Measurements from ENCODE around the gene NTM.

Gene NTM

DNA sequence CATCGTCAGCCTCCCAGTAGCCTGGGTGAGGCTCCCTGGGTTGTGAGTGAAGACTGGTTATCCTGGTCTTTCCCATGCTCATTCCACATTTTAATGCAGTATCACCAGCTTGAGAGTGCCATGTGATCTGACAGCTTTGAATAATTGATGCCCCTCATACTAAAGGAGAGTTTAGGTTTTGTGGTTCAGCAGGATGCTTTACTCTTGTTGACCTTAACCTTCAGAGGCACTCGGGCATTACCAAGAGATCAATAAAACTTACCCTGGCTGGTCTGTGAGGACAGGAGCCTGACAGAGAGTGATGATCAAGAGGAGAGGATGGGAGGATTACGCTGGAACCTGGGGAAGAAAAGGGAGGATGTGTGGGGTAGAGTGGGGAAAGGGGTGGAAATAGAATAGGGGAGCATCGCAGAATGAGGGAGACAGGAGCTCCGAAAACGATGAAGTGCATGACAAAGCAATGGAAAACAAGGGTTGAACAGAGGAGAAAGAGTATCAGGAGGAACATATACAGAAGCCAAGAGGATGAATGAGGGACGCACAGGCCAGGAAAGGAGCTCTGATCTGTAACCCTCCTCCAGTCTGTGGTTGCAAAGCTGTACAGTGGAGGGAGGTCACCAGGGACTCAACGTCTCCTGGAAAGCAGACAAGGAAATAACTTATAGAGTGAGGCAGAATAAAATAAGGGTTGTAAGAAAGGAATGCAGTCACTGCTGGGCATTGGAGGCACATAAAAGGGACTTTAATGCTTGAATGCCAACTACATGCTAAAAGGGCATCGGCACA is 594.5 kb downstream of the NTM start:
- no peak for DNase-seq (ENCODE audit: low spot score)

DNA sequence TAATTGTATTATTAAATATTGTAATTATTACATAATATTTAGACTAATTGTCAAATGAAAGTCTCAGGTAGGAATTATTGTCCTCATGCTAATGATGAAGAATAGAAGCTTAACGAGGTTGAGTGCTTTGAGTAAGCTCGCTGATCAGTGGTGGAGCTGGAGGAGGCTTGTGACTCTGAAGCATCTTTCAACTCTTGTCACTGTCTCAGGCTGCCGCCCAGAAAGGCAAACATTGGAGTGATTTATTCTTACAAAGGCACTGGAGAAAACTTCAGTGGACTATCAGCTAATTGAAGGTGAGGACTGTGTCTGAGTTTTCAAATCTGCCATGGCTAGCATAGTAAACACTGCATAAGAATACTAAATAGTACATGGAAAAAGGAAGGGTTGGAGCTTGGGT is 595.1 kb downstream of the NTM start:
- no peak for DNase-seq (ENCODE audit: low spot score)

DNA sequence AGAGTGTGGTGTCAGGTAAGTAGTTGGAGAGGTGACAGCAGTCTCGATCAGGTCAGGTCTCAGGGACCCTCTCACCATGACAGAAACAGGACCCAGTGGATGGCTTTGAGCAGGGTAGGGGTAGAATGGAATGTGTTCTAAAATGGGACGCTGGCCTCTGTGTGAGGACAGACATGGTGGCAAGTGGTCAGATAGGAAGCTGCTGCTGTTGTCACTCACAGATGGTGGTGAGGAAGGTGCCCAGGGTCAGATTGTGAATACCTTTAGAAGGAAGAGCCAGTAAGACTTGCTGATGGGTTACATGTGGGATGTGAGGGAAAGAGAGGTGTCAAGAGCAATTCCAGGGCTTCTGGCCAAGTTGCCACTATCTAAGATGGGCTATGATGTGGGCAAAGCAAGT is 596.3 kb downstream of the NTM start:
- DNase-seq (ENCODE audit: low spot score): no peak

DNA sequence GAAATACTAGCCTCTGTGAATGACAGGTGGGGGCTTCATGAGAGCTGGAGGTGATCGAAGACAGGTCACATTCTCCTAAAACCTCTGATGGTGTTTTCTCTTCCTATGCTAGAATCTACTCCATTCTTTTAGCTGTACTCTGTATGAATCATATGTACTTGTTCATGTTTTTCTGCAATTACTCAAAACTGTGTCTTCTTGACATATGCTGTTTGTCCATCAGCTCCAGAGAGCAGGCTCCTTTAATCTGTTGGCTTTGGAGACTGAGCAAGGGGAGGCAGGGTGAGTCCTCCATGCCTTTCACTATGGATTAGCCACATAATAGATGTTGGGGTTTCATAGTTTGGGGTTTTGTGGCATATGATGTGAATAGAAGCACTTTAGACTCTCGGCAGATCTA is 598.8 kb downstream of the NTM start:
- DNase-seq (ENCODE audit: low spot score): no peak

DNA sequence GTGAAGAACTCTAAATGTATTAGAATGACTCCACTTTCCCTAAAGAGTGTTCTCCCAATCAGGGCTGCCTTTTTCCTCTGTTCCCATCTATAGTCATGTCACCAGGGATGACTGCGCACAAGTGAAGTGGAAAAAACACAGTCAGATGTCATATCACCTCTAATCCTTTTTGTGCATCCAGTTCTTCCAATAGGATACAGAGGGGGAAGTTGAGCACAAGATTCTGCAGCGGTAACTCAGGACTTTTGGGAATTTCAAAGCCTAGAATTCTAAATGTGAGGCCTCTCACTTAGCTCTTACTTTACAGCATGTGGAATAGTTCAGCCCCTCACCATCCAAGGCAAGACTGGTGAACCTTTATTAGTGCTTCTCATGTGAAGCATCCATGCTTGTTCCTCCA is 602.6 kb downstream of the NTM start:
- DNase-seq (ENCODE audit: low spot score): no peak

DNA sequence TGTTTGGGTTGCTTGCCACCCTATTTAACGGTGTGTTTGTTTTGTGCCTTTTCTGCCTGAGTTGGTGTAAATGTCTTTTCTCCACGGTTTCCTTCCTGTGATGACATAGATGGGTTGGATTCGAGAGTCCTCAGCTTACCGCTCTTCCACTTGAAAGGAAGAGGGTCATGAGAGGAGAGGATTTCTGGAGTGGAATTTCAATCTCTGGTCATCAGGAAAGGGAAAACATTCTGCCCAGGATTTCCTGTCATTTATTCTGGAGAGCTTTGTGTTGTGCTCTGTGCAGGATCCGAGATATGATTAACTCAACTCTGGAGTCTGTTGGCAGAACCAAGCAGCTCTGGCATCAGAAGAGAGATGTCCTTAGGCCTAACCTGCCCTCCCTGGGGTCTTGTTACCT is 605.2 kb downstream of the NTM start:
- no peak for DNase-seq (ENCODE audit: low spot score)

DNA sequence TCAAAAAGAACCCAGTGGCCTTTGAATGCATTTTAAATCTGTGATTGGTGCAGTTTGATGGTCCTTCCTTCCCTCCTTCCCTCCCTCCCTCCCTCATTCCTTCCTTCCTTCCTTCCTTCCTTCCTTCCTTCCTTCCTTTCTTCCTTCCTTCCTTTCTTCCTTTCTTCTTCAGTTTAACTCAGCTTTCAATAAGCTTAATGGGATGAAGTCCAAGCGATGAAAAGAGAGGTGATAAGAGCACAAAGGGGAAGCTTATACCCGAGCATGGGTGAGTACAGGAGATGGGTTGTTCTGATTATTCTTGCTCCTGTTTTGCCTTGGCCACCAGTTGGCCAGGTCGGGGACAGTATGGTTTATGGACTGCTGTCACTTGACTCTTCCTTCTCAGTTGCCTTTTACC is 605.6 kb downstream of the NTM start:
- DNase-seq (ENCODE audit: low spot score): no peak

DNA sequence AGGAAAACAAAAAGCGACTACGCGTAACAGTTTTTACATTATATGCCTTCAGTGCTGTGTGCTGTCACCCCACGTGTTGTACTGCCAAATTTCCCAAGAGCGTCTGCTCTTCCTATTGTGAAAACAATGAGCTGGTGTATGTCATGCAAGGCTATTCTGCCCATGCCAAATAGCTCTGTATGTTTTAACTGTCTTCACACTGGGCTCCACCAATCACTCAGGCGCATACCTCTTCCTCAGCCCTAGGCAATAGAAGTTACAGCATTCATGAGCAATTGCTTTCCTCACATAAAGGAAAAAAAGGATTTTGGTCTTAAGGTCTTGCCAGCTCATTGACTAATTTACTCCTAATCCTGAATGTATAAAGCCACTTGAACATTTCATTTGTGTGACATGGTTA is 606.8 kb downstream of the NTM start:
- DNase-seq (ENCODE audit: low spot score): peak; percentile 77

DNA sequence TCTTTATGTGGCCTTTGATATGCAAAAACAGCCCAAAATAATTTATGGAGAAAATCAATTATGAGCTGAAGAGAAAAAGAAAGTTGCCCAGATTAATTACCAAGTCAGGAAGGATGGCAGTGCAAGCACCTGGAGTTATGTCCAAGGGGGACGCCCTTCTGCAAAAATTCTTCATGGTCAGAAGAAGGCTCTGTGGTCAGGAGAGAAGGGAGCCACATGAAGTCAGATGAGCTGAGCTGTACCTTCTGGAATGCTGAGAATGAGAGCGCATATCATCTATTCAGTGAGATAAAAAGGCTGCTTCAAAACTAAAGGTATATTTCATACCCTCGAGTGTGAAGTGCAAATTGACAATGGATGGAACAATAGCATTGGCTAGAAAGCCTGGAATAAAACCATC is 607.4 kb downstream of the NTM start:
- no peak for DNase-seq (ENCODE audit: low spot score)

DNA sequence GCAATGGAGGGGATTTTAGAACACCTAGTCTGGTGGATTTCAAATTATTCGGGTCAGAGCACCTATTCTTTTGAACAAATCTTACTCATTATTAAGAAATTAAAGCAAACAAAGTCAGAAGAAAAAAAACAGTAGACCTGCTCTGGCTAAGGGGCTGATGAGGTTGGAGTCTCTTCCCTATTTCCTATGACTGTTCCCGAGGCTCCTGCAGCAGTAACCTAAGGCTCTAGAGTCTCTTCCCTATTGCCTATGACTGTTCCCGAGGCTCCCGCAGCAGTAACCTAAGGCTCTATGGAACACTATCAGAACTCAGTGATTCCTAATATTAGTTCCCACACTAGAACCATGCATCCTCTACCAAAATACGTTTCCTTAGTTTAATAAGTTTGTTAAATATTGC is 607.9 kb downstream of the NTM start:
- DNase-seq (ENCODE audit: low spot score): no peak

DNA sequence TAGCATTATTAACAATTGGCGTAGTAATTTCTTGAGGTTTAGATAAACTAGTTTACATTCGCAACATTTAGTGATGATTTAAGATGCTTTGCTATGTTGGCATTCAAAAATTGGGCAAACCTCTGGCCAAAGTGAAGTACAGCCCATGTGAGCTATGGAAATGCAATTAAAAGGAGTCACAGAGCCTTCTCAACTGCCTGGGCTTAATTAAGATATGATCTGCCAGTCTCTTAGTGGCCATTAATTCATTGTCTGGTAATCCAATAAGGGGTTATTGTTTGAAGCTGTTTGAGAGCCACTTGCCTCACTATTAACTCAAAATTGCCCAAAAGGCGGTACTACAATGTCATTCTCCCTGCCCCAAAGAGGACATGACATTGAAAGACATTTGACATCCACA is 608.9 kb downstream of the NTM start:
- no peak for DNase-seq (ENCODE audit: low spot score)

DNA sequence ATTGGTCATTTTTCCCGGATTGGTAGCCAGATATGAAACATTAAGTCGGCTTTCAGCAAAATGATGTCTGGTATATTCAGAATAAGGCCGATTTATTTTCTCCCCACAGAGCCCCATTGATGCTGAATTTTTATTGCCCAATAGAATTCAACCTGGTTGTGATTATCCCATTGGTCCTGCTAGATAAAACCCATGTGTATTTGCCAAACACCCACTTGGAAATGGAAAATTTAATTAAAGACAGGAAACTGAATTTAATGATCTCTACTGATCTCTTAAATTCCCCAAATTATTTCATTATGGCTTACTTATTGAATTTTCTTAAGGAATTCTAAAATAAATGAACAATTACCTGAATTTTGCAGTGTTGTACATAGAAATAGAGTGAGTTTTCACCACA is 609.8 kb downstream of the NTM start:
- DNase-seq (ENCODE audit: low spot score): no peak

DNA sequence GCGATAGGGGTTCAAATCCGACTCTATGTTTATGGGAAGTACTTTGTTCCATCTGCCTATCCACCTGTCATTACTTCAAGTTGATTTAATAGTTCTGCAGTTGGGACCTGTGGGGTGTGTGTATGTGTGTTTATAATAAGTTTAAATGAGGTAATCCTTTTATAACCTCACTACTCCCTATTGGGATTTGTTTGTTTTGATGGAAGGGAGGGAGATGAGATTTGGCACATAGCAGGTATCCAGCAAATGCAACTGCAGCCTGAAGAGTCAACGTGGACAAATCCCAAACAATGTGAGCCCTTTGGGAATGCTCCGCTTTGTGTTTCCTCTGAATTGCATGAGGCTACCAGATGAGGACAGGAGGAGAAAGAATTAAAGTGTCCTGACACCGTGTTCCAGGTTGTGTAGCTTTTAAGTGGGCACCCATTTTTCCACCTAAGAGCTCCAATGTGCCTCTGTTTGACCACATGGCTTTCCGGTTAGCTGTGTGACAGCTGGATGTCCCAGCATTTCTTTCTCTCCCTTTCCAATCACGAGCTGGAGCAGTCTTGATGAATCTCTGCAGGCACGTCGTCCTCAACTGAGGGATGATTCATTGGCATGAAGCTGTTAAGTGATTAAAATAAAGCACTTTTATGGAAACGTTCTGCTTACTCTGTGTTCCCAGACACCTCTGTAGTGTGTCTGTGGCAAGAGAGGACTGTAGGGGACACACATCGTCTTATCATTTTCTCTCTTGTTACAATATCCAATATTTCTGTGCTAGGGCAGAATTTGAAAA is 610.7 kb downstream of the NTM start:
- DNase-seq (ENCODE audit: low spot score): peak; percentile 48

DNA sequence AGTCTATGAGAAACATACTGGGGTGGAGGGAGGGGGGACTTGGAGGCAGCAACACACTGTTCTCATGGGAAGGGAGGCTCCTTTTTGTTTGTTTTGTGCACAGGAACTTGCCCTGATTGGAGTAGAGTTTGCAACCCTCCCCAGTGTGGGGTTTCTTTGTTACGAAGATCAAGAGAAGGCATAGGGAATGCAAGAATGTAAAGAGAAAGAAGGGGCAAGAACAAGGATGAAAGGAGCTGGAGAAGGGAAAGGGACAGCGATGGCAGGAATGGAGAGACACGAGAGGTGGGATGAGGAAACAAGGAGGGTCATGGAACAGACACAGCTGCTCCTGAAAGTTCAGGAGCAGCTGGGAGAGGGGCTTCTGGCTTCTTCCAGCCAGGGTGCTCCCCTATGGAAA is 611.7 kb downstream of the NTM start:
- no peak for DNase-seq (ENCODE audit: low spot score)

DNA sequence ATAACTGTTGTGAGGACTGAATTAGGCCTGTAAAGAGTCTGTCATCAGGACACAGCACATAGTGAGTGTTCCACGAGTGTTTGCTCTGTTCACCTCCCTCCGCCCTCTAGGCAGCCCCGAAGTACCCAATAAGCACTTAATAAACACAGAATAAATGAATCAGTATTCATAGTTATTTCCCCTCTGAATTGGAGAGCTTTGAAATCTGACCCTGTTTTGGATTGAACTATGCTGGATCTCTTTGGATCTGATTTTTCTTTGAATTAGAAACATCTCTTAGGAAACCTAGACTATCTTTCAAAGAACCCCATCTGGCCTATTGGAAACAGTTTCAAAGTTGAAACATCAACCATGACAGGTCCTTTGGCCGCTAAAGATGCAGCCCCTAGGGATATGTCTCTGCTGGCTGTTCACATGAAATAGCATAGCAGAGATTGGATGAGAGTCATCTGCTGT is 615.5 kb downstream of the NTM start:
- DNase-seq (ENCODE audit: low spot score): no peak

DNA sequence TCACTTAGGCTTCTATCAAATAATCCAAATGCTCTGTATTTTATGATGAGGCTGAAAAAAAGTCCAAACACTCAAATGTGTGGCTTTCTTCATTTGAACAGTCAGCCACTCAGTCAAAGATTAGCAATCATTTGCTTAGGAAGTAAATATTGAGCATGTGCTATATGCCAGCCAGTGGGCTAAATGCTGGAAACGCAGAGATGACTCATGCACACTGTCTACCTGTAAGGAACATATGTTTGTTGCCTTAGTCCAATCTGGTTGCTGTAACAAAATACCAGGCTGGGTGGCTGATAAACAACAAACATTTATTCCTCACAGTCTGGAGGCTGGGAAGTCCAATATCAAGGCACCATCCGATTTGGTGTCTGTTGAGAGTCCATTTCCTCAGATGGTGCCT is 617.3 kb downstream of the NTM start:
- DNase-seq (ENCODE audit: low spot score): no peak

DNA sequence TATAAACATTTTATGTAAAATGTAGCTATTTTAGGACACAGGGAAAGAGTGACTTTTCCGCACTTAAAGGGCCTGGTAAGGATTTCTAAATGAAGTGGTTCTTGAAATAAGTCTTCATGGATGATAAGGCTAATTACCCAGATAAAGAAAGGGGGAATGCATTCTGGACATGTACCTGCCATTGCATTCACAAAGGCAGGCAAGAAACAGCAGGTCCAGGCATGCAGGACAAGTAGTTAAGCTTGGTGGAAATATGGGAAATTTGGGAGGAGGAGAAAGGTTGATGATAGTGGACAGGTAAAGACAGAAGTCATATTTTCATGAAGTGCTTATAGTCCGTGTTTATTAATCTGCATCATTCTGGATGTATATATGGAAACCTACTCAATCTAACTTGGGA is 621.2 kb downstream of the NTM start:
- DNase-seq (ENCODE audit: low spot score): no peak

DNA sequence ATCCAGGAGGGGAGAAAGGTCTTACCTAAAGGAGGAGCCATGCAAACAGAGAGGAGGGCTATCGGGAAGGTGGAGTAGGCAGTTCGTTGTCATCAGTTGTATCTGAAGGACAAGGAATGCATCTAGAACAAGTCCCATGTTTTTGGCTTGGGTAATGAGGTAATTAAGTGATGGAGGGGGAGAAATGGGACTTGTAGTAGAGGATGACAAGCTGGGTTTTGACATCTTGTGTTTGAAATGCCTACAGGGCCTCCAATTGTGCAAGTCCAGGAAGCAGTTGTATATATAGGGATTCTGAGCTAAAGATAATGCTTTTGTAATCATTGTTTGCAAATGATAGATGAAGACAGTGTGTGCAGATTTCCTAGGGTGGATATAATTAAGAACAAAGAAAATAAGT is 622.8 kb downstream of the NTM start:
- no peak for DNase-seq (ENCODE audit: low spot score)

DNA sequence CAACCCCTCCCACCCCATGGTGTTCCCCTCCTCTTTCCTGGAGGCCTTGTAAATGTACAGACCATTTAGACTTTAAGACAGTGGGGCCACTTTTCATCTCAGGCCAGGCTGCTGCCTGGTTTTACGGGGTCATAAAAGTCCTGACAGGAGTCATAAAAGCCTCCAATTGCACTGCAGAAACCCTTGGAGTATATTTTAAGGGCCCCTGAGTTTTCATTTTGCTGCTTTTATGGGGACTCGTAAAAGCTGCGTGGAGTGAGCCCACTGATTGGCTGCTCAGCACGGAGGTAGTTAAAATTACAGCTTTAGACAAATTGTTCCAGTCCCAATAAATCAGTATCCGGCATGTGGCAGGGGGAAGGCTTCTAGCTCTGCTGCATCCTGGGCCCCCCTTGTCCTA is 627.6 kb downstream of the NTM start:
- no peak for DNase-seq (ENCODE audit: low spot score)

DNA sequence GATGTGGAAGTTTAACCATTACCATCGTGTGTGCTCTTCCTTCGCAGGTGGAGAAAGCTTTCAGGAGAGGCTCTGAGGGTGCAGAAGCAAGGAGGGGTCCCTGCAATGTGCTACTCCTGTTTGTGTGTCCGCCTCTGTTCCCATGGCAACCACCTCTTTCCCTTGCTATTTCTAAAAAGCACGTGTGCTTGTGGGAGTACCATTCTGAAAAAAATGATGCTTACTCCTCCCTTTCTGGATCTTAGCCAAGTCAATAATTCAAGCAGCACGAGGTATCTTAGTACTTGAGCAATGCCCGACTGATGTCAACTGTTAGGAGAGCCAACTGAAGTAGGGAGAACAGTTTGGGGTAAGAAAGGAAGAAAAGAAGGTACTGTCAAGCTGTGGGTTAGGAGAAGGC is 628.7 kb downstream of the NTM start:
- peak; percentile 34 for DNase-seq (ENCODE audit: low spot score)

DNA sequence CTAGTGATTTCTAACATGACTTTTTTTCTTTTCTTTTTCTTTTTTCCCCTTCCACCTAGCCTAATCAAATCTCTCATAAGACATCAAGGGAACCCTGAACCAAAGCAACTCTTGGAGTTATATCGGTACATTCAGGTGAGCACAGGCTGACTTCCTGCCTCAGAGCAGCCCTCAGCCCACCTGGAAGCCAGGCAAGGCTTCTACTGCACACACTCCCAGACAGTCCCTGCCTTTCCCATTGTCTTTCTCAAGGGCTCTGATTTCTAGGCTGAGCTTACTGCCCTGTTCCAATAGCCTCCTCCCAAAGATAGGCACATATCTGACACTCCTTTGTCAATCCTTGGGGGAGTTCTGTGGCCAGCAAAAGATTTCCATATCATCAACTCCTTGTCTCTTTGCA is 629.5 kb downstream of the NTM start:
- DNase-seq (ENCODE audit: low spot score): no peak

DNA sequence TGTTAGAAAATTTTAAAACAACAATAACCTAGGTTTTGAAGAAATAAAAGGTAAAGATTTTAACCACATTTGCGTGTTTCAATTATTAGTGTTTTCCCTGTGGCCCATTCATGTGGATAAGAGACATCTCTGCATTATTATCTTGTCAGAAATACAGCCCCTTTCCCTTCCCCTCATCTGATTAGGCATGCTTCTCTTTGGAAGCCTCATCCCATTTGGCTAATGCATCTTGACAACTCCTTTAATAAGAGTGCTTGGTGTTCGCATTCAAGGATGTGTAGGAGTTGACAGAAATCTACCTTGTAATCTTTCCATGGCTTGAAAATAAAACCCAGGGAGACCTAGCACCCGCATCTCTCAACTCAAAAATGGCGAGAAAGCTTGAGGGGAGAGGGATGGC is 635.5 kb downstream of the NTM start:
- no peak for DNase-seq (ENCODE audit: low spot score)

DNA sequence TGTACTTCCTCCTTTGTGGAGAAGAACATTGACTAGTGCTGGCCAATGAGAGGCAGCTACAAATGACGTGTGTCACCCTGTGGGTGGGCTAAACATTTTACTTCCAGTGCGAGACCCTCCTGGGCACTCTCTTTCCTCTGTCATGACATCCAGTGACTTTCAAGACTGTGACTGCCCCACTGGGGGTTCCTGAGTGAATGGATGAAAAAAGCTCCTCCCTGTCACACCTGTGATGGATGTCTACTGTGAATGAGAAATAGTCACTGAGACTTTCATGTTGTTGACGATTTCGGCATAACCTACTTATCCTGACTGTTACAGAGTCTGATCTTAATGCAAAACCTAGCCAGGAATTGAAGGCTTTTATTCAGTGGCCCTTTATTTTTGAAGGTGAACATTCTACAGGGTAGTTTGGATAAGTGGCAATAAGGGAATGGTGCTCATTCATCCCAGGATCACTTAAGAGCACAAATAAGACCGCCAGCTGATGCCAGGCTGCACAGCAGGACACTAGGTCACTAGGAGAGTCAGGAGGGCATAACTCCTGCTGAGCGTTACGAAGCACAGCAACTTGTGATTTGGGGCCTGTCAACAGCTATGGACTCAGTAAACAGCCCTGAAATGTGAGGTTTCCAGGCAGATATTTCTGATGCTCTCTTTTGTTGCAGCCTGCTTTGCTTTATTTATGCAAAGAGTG is 636.6 kb downstream of the NTM start:
- no peak for DNase-seq (ENCODE audit: low spot score)

Measured in Ammon's horn (tissue), 1 donor.